GM21390 (cell line): Measurements from ENCODE around the gene KIF25.

Experiments
- ATAC-seq: cut with Tn5 transposase; IDR thresholded peaks from one replicate; pipeline ENCODE4 v1.9.1; 2021; ENCODE audit not compliant: unreplicated experiment

The KIF25 gene

DNA sequence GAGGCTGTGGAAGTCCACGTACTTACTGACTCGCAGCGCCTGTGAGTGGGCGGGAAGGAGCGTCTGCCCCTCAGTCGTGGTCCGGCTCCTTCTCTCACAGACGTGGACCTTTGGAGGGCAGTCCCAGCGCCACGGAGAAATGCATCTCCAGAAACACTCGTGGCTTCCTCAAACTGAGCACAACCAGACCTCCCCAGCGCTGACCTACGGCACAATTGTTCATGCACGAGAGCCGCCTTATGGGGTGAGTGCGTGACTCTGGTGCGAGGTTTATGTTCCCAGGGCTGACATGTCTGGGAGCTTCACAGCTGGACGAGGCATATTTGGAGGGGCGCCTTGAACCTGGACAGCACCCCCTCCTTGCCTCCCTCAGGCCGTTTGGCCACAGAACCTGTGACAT lies 51.8 kb downstream of the KIF25 start:
- ATAC-seq, result no peak

DNA sequence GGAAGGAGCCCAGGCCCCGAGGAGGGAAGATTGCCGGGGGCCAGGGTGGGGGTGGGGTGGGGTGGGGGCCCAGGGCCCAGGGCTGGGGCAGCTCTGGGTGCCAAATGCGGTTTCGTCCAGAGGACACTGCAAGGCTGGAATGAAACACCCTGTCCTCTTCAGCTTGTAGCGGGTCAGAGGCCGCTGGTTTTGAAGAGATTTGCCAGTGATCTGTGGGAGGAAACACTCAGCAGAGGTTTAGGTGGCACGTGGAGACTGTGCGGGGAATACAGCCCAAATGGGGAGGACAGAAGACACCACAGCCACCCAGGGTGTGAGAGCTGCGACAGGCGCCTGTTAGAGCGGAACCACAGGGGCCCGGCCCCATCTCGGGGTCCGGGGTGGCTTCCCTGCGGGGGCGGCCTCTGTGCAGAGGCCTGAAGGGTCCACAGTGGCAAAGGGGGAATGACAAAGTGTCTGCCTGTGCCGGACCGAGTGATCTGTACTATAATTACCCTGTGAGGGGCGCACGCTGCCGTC lies 52.3 kb downstream of the KIF25 start:
- ATAC-seq, result no peak

DNA sequence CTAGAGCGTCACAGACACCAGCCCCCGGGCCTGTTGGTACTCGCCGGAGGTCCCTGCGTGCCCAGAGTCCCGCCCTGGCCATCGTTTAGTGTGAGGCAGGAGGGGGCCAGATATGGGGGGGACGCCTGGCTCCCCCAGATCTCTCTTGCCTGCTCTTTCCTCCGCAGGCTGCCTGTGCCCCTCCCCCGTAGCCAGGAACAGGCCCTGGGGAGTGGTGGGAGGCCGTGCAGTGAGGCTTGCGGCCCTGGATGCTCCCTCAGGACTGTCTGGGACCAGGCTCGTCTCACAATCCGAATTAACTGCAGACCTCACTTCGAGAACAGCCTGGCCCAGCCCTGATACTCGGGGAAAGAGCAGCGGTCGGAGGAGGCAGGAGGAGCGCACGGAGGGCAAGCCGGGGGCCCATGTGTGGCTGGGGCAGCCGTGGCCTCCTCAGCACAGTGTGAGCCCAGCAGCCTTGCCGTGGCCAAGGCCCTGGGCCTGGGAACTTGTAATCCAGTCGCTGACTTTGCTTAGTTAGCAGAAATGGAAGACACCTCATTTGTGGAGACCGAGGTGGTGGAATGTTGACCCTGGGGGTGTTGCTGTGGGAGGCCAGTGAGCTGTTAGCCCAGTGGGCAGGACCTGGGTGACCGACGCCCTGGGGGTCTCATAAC lies 52.9 kb downstream of the KIF25 start:
- no peak for ATAC-seq

DNA sequence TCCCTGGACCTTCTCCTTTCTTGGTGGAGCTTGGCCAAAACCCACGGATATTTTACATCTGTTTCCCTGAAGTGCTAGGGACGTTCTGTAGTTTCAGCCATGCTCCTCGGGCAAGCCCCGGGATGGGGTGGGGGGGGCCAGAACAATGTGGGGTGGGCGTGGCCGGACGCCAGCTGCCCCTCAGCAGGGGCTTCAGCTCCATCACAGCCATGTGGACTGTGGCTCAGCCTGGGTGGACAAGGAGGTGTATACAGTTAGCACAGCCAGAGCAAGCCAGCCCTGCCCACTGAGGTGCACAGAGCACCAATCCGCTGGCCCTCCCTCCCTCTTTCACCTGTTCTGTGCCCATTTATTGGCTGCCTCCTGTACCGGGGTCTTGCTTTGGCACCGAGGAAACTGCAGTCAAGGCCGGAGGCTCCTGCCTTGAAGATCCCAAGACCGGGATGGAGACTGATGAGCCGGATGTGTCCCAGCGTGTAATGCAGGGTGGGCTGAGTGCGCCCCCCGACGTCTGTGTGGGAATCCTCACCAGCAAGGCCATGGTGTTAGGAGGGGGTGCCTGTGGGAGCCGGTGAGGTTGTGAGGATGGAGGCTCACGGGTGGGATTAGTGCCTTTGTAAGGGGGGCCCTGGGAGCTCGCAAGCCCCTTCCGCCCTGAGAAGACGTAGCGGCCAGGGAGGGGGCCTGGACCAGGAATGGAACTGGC lies 53.6 kb downstream of the KIF25 start:
- no peak for ATAC-seq

DNA sequence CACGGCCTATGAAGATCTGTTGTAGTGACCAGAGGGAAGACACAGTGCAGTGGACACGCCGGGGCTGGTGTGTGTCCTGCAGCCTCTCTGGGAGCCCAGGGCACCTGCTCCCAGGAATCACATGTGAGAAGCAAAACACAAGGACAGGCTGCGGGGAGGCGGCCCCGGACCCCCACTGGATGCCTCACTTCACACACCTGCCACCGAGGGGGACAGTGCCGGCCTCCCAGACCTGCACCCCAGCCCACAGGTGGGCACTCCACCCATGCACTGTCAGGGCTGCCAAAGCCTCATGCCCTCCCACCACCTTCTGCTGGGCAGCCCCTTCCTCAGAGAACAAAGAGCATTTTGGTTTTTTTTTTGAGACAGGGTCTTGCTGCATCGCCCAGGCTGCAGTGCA lies 54.2 kb downstream of the KIF25 start:
- no peak for ATAC-seq

DNA sequence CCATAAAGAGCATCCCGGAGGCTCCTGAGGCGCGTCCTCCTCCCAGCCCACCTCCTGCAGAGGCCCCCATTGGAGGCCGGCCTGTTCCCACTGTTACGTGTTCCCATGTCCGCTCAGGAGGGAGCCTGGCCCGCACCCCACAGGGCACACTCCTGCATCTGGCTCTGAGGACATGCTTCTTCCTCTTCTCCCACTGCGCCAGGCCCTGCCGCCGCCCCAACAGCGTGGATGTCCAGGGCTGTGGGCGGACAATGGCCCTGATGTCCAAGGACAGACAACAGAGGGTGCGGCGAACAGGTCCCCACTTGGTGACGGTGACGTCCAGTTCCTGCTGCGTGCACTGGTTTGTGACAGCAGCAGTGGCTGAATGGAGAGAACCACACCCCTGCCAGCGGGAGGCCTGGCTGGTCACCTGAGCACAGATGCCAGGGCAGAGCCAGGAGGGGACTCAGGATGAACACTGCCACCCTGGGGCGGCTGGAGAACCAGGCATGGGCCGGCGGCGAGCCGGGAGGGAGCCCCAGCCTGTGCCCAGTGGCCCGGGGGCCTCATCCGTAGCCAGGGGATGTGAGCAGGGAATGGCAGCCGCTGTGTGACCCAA lies 54.9 kb downstream of the KIF25 start:
- no peak for ATAC-seq

DNA sequence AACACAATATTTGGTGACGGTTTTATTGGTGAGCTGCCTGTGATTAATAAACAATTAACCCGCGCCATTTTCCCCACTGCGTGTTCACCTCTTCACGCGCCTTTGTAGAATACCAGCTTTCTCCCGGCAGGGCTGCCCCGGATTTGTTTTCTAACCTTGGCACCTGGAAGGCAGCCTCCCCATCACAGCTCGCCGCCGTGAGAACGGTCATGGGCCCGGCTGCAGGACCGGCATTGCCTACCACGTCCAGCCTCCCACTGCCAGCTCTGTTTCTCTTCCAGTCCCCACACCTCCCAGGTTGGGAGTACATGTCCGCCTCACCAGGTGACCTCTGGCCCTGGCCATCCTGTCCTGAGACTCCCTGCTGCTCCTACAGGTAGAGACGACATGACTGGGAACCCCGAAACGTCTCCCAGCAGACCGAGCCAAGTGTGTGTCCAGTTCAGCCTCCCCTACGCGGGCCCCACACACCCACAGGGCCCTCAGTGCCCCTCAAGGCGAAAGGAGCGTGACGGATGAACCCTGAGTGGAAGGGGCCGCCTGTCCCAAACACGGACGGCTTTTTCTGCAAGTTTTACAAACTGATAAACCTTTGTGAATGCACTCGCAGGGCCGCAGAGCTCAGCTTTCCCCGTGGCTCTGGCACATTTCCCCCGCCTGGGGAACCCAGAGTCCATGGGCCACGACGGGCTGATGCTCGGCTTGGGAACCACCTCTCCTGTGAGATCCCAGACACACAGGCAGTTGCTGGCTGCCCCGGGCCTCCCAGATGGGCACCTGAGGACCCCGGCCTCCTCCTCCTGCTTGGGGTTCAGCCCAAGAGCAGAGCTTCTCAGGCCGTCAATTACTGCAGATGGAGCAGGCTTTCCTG lies 55.9 kb downstream of the KIF25 start:
- no peak for ATAC-seq

DNA sequence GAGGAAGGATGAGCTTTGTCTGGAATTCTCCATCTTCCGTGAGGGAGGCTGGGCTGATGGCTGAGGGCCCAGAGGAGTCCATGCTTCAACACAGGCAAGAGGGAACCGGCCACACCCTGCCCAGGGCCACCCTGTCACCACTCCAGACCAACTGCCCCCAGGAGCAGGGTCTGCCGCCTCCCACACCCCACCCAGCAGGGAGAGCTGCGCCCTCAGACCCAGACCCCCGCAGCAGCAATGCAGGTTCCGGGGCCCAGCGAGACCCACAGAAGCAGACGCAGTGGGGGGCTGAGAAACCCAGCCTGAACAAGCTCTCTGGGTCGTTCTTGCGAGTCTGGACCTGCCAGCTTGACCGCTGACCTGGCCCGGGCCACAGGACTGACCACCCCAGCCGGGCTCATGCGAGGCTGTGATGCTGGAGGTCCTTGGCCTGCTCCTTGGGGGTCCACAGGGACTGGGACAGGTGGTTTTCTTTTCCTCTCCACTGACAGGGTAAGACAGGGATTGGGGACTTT lies 56.5 kb downstream of the KIF25 start:
- no peak for ATAC-seq

DNA sequence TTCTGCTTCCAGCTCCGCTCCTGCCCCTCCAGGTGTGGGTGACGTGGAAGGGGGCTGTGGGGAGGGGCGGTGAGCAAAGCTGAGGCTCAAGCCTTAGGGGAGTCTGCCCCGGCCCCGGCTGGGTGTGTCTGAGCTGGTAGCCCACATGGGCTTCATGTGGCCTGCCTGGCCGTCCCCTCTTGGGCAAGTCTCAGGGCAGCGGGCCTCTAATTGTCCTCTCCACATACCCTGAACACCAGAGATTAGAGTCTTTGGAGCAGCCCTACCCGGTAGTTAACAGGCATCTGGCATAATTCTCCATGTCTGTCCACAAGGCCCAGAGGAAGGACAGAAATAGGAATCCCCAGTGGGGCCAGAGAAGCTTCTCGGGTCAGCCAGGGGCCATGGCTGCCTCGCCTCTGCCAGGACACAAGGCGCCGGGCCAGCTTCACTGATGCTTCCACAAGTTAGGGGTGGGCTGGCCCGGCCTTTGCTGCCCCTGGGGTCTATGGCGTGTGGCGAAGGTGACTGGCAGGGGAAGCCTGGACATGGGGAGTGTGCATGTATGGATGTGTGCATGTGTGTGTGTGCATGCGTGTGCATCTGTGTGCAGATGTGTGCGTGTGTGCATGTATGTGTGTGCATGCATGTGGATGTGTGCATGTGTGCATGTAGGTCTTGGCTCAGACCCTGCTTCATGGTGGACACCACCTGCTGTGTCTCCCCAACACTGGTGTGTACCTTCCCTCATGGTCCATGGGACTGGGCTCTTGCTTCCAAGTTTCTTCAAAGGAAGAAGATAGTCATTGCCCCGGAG lies 57.5 kb downstream of the KIF25 start:
- no peak for ATAC-seq

DNA sequence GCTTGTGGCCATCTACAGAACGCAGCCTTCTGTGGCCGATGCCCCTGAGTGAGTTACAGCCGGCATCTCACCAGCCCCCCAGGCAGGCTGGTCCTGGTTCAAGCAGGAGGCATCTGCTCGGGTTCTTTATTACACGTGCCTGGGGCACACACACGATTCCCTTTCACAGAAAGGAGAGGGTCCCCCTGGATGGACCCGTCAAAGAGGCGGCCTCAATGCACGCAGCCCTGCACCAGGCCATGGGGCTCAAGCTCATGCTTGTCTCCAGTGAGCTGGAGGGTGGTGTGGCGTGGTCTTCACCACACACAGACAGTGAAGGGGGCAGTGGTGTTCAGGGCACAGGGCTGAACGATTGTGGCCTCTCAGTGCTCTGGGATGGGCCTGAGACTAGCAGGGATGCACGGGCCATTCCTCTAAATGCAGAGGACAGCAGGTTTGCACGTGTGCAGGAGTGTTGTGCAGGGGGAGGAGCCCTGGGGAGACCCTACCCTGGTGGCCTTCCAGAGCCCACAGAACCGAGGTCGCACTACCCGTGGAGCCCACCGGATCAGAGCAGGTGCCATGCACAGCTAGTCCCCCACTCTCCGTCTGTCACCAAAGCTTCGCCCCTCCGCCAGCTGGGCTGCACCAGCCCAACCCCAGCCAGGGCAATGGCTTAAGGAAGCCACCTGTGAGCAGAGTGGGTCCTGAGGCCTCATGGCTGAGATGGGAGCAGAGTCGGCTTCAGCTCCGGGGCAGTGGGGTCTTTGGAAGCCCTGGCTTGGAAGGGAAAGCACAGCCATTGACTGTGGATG lies 58.4 kb downstream of the KIF25 start:
- ATAC-seq, result no peak

DNA sequence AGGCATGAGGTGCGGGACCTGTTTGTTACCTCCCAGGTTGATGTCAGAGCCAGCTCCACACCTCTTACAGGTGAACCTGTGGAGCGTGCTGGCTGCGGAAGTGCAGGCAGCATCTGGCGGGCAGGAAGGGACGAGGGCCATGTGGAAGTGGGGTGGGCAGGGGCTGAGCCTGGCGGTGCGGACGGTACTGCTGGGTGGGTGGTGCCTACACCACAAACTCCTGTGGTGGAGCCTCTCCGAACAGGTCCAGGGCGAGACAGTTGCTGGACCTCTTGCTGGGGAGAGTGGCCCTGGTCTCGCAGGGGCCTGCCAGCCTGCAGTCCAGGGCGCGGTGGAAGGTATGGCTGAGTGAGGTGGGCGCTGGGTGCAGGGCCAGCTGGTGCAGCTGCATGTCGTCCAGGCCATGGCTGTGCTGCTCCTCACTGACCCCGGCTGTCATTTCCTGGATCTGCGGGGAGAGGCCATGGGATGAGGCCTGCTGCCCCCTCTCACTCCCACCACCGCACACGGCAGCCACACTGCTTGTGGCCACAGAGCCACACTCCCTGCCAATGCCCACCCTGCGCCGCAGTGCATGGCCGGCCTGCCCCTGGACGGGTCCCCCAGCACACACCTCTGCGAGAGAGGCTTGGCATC lies 59.5 kb downstream of the KIF25 start:
- no peak for ATAC-seq

DNA sequence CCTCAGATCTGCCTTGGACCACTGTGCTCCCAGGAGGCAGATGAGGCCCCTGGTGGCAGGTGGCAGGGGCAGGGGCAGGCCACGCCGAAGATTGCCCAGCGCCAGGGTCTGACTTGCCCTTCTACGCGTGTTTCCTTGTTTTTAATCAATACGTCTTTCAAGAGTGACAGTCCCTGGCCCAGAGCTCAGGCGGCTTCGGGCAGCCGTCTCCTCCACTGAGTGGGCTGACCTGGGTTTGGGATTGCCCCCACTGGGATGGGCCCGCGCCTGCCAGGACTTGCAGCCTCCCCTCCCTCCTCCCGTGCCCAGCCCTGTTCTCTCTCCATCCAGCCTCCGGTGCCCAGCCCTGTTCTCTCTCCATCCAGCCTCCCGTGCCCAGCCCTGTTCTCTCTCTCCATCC lies 60.4 kb downstream of the KIF25 start:
- ATAC-seq, result no peak

DNA sequence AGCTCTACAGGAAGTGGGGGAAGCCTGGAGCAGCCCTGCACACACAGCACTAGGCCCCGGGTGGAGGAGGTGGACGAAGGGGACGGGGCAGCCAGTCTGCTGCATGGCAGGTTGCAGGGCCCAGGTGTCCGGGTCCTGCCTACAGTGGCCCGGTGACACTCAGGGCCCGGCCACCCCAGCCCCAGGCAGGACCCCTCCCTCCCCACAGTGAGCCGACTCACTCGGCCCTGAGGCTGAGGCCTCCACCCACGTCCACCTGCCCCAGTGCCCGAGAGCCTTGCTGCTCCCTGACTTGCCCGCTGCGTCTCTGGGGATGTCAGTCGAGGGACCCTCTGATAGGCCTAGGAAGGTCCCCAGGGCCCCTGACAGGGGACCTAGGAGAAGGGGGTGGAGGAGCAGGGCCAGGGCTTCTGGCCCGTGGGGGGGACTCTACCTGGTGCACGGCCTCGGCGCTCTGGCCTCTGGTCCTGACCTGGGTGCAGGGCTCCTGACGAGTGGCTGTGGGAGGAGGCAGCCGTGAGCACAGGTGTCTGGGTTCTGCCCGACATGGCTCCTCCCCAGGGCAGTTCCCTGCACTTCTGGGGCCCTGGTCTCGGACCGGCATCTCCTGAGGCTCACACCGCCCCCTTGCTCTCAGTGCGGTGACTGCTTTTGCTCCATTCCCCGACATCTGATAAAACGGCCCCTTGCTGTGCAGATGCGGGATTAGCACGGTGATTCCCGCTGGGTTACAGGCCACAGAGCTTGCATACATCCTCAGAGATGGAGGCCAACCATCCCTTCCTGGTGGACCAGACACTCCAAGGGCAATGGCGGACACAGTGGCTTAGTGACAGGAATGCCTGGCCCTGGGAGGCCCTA lies 61.5 kb downstream of the KIF25 start:
- no peak for ATAC-seq

DNA sequence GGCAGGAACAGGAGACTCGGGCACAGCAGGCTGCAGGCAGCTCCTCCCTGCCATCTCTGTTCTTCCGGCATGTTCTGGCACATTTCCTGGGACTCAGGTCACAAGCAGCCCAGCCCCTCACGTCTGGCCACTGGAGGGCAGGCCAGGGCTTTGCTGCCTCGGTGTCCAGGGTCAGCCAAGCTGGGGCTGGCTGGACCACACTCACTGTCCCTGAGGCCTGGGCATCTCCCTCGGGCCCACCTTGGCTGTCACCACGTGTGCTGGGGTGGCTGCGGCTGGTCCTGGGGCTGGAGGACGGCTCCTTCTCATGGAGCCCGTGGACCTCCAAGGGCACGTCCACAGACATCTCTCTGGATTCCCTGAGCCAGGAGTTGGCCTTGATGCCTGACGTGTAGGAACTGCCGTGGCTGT lies 63.1 kb downstream of the KIF25 start:
- no peak for ATAC-seq

DNA sequence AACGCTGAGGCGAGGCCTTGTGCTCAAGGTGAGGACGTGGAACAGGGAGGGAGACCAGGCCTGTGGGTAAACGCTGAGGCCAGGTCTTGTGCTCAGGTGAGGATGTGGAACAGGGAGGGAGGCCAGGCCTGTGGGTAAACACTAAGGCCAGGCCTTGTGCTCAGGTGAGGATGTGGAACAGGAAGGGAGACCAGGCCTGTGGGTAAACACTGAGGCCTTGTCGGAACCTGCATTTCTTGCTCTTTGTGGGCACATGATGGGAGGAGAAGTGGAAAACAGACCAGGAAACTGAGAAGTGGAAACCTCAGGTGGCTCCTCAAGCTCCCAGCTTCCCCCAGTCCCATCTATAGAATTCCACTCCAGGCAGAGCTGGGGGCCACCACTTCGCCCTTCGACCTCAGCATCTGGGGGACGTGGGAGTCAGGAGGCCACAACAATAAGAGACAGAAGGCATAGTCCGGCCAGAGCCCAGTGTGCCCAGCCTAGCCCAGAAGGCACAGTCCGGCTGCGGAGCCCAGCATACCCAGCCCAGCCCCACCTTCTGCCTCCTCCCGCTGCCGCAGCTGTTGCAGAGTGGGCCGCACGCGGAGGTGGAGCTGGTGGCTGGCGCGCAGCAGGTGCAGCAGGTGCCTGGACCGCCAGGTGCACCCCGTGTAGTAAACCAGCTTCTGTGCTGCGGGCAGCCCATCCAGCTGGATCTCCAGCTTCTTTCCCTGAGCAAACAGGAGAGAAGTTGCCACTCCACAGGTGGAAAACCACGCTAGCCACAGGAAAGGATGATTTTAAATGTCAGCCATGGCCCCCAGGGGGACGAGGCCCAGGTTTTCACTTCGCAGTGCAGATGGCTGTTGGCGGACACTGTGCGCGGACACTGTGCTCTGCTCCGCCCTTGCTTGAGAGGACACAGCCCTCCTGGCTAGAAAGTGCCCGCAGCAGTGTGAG lies 64.1 kb downstream of the KIF25 start:
- ATAC-seq, result no peak

DNA sequence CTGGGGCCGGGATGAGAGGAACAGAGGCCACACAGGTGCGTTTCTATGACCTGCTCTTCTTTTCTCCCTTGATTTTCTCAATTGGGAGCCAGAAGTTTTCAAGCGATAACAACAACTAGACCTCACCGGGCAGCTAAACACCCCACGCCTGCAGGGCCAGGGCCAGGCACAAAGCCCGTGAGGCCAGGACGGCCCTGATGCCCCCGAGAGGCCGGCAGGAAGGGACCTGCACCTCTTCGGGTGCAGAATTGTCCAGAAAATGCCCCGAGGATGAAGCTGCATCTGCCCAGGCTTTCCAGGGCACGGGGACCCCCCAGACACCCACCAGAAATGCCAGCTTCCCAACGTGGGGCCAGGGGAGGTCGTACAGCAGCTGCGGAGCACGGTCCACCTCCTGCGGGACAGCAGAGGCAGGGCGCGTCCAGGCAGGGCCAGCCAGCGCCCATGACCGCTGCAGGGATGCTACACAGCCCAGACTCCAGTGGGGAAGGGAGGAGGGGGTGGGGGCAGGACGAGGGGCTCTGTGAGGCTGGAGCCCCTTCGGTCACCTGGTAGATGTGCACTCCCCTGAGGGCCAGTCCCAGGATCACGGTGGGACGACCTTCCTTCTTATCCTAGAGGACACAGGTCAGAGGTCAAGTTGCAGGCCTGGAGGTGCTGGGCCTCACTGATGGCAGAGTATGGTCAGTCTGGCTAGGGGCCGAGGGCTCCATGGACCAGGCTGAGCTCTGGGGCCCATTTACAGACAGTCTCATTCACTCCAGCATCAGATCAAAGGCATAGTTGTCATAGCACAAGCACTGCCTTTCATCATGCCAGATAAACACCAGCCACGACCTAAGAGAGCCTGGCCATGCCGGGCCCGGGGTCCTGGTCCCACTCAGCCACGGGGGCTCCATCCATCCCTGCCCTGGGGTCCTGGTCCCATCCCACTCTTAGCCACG lies 65.1 kb downstream of the KIF25 start:
- ATAC-seq, result no peak
